Stimulated activated CD4-positive, alpha-beta T cell treated with anti-CD3 and anti-CD28 coated beads, Interleukin-12 subunit alpha, Interleukin-12 subunit beta, amount 100 ng/mL, for 4 hours (primary cell): ENCODE results near the gene RNF32.

ENCODE experiments used
- DNase-seq: peaks from one replicate; pipeline ENCODE4 v3.0.0-alpha.2; 2020

RNF32 gene

GRCh38 chr7:156640257-156640948, at the start of gene RNF32:
Gene RNF32, plus strand, starts transcription at chr7:156640774. Its CDS starts 3,104 bp downstream, at chr7:156643878.
- DNase-seq = peak; percentile 100

GRCh38 chr7:156592155-156592884, 48.3 kb upstream of the RNF32 start:
- DNase-seq = no peak

- no peak for DNase-seq
Measured at GRCh38 chr7:156594283-156595080, 46.1 kb upstream of the RNF32 start.

GRCh38 chr7:156600496-156600895, 40.1 kb upstream of the RNF32 start:
- no peak for DNase-seq

GRCh38 chr7:156602283-156602682, 38.3 kb upstream of the RNF32 start:
- DNase-seq = no peak

- DNase-seq = no peak
Measured at GRCh38 chr7:156603011-156603410, 37.6 kb upstream of the RNF32 start.

- no peak for DNase-seq
Measured at GRCh38 chr7:156603629-156604028, 36.9 kb upstream of the RNF32 start.

- no peak for DNase-seq
Measured at GRCh38 chr7:156604311-156604710, 36.3 kb upstream of the RNF32 start.

GRCh38 chr7:156604836-156605695, 35.5 kb upstream of the RNF32 start:
- DNase-seq = no peak

GRCh38 chr7:156606135-156606534, 34.4 kb upstream of the RNF32 start:
- DNase-seq = no peak

- no peak for DNase-seq
Measured at GRCh38 chr7:156606691-156607331, 33.8 kb upstream of the RNF32 start.

GRCh38 chr7:156607332-156608172, 33.0 kb upstream of the RNF32 start:
- no peak for DNase-seq

GRCh38 chr7:156608173-156608478, 32.4 kb upstream of the RNF32 start:
- DNase-seq = no peak

- no peak for DNase-seq
Measured at GRCh38 chr7:156609010-156609877, 31.3 kb upstream of the RNF32 start.

GRCh38 chr7:156610130-156610529, 30.4 kb upstream of the RNF32 start:
- DNase-seq = no peak

GRCh38 chr7:156610601-156611000, 30.0 kb upstream of the RNF32 start:
- DNase-seq = no peak

- no peak for DNase-seq
Measured at GRCh38 chr7:156611014-156612010, 29.3 kb upstream of the RNF32 start.

- peak; percentile 54 for DNase-seq
Measured at GRCh38 chr7:156612930-156613329, 27.6 kb upstream of the RNF32 start.
